H1 (cell line): Measurements from ENCODE around the gene OR11A1. TPM values are rescaled to one million over a fixed set of nuclear protein-coding genes. Genes with fewer than 3 reads are reported as not detected.

Experiments used
- HDAC6 ChIP-seq: IDR thresholded peaks from one replicate; pipeline ENCODE4 v1.7.1; 2012; ENCODE audit warnings: low read depth, mild to moderate bottlenecking, inconsistent platforms, low read length, moderate library complexity
- JUND ChIP-seq: IDR thresholded peaks from 2 replicates; pipeline ENCODE4 v1.6.1; 2011; ENCODE audit warnings: mild to moderate bottlenecking, improper control_type of control experiment, low read length
- KDM4A ChIP-seq: IDR thresholded peaks from one replicate; pipeline ENCODE4 v1.7.1; 2012; ENCODE audit warnings: low read depth, mild to moderate bottlenecking, moderate library complexity, low read length, inconsistent platforms; ENCODE audit not compliant: severe bottlenecking
- SP1 ChIP-seq: IDR thresholded peaks from 2 replicates; pipeline ENCODE4 v1.6.1; 2011; ENCODE audit warnings: low read depth, low read length
- TAF7 ChIP-seq: optimal IDR thresholded peaks from 2 replicates; pipeline ENCODE3; 2011; ENCODE audit warnings: low read depth, mild to moderate bottlenecking, inconsistent platforms, low read length, moderate library complexity, borderline replicate concordance
- TEAD4 ChIP-seq: IDR thresholded peaks from 2 replicates; pipeline ENCODE4 v1.6.1; 2012; ENCODE audit warnings: low read depth, low read length, inconsistent platforms, mixed read lengths
- polyA plus RNA-seq, 7 experiments: library from polyadenylated mRNA; depleted of rRNA in 3 of 7; stranded (reverse) in 5 of 7; unstranded in 2 of 7; fragments of >200 nt in 5 of 7; fragments of 200-250 nt in 2 of 7; gene quantifications; 1 replicate in 5 of 7; 2 replicates in 1 of 7; 4 replicates in 1 of 7; pipeline versions ENCODE4 v1.2.1 to v1.2.3, GENCODE V29; 2011 to 2013; ENCODE audit warnings: missing spikeins in 2 of 7, mixed read lengths in 2 of 7
- total RNA-seq: library from RNA; stranded (reverse); fragmentation: NEBNext Ultra II Directional; extraction: Animal tissue kit (Norgen Biotek cat#: 25700); gene quantifications from 2 replicates; pipeline ENCODE4 v1.2.1, GENCODE V29; 2021

Gene OR11A1
- total and polyA plus RNA-seq, 2 of the 8 experiments (the other 6 are each of a cell fraction or from before 2014, with no cell fraction given), result not detected

GRCh38 chr6:29403801-29404200, 53.1 kb downstream of the OR11A1 start (continued):
- TF ChIP-seq KDM4A (no peak), TEAD4 (no peak), JUND (no peak), HDAC6 (no peak), TAF7 (no peak), SP1 (no peak)
